Skeletal muscle tissue (tissue), 4 donors: Measurements from ENCODE around the gene VAMP2. TPM values are rescaled to one million over a fixed set of nuclear protein-coding genes. Genes with fewer than 3 reads are reported as not detected.

Experiments used
- H3K27ac ChIP-seq: one replicate; pipeline ENCODE4 v1.7.0; 2013; ENCODE audit warnings: mild to moderate bottlenecking, low read depth, low read length, inconsistent platforms
- H3K27me3 ChIP-seq, 3 donors: one replicate each; pipeline ENCODE4 v1.7.0; 2013; ENCODE audit warnings: low read length in 3 of 3; ENCODE audit not compliant: control insufficient read depth in 3 of 3, insufficient read depth in 3 of 3
- H3K36me3 ChIP-seq, 3 donors: one replicate each; pipeline ENCODE4 v1.7.0; 2013; ENCODE audit warnings: low read length in 3 of 3; ENCODE audit not compliant: control insufficient read depth in 3 of 3, insufficient read depth in 3 of 3
- H3K4me1 ChIP-seq, 3 donors: one replicate each; pipeline ENCODE4 v1.7.0; 2013; ENCODE audit warnings: low read length in 3 of 3, mild to moderate bottlenecking in 3 of 3; ENCODE audit not compliant: control insufficient read depth in 3 of 3, insufficient read depth in 3 of 3
- H3K4me3 ChIP-seq, 3 donors: one replicate each; pipeline ENCODE4 v1.7.0; 2013; ENCODE audit warnings: low read length in 3 of 3
- H3K9ac ChIP-seq, 3 donors: one replicate each; pipeline ENCODE4 v1.7.0; 2013; ENCODE audit warnings: low read length in 3 of 3, mild to moderate bottlenecking in 3 of 3, moderate library complexity in 2 of 3, low read depth in 1 of 3
- H3K9me3 ChIP-seq, 3 donors: one replicate each; pipeline ENCODE4 v1.7.0; 2013; ENCODE audit warnings: low read length in 3 of 3; ENCODE audit not compliant: control insufficient read depth in 3 of 3
- total RNA-seq: library from RNA; depleted of rRNA; stranded (reverse); fragments of >200 nt; gene quantifications from one replicate; pipeline ENCODE4 v1.2.3, GENCODE V29; 2014
- donor health status: Osteomylitis.

VAMP2 gene
- total RNA-seq, 1 donor from 2014 or later, result 8.4 TPM

DNA sequence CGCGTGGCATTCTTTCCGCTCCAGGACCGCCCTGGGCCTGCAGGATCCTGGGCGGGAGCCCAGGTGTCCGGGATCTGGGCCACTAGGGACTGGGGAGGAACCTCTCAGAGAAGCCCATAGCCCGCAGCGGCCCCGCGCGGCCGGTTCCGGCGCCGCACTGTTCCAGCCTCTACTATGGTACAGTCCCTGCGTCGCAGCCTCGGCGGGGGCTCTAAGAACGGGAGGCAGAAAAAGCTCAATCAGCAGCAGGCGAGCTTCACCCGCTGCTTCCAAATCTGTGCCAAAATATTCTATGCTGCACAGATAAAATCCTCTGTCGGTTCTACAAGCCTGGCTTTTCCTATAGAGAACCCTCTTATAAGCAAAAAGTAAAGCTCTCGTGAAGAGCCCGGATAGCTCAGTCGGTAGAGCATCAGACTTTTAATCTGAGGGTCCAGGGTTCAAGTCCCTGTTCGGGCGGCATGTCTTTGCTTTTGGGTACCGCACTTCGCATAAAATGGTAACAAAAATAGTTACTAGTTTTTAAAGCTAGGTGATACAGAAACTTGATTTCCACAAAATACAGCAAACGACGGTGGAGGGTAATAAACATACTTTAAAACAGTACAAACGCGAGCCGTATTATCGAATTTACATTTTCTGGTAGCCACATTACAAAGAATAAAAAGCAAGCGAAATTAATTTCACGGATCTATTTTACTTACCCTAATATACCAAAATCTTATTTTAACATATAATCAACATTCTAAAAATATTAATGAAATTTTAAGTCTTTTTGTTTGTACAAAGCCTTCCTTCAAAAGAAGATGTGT, 43.8 kb downstream of the VAMP2 start:
- Histone ChIP-seq H3K4me1 (peaks cover 42 to 52% (median 47%) of the 10 kb centered on the region in 3 donors), H3K9me3 (no peaks in the 10 kb centered on the region), H3K4me3 (peak overlapping the region; percentile 78 to 87 (median 80)), H3K36me3 (no peaks in the 10 kb centered on the region), H3K27me3 (peaks cover 32 to 58% (median 37%) of the 10 kb centered on the region in 3 donors), H3K9ac (peak overlapping the region; percentile 71 to 79 (median 75)), H3K27ac (peak overlapping the region; percentile 55)

DNA sequence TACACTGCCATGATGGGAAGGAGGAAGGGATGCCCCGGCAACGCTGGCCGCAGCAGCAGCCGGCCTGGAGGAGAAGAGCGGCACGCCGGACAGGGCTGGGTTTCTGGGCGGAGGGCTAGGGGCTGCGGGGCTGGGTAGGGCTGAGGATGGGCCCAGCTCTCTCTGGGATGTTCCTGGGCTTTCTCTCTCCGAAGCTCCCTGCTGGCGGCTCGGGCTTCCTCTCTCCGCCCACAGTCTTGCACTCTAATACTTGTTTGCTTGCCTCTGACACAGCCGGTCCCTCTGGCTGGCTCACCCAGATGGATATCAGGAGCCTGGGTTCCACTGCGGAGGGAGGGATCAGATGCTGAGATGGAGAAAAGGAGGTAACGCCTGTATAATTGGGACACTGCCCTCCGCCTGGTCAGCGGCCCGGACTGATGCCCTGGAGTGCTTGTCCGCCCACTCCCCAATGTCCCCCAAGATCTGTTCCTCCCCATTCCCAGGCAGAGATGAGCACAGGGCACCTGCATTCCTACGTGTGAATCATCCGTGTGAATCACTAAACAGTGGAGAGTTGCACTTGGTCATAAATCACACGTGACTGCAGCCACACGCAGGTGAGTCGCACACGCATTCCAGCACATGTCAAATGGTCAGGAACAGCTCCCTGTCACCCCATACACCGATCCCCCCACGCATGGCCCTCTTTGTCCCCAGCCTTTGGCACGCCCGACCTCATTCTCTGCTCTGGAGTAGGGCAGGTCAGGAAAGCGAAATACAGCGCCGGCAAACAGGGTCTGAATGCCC, 44.6 kb downstream of the VAMP2 start, which contains the start of gene ALOXE3:
ALOXE3 (minus strand) TSS at position 535 of the 789 bp plus-strand sequence; CDS start at position 11, 524 bp downstream.
- Histone ChIP-seq H3K9ac (peak within 1 kb of the TSS; percentile 71 to 79 (median 75)), H3K27ac (peak within 1 kb of the TSS; percentile 55), H3K4me1 (peaks cover 34 to 44% (median 39%) of the 10 kb centered on the region in 3 donors), H3K36me3 (no peaks in the 10 kb centered on the region), H3K4me3 (peak within 1 kb of the TSS; percentile 78 to 87 (median 80)), H3K27me3 (peaks cover 34 to 52% (median 38%) of the 10 kb centered on the region in 3 donors), H3K9me3 (no peaks in the 10 kb centered on the region)

DNA sequence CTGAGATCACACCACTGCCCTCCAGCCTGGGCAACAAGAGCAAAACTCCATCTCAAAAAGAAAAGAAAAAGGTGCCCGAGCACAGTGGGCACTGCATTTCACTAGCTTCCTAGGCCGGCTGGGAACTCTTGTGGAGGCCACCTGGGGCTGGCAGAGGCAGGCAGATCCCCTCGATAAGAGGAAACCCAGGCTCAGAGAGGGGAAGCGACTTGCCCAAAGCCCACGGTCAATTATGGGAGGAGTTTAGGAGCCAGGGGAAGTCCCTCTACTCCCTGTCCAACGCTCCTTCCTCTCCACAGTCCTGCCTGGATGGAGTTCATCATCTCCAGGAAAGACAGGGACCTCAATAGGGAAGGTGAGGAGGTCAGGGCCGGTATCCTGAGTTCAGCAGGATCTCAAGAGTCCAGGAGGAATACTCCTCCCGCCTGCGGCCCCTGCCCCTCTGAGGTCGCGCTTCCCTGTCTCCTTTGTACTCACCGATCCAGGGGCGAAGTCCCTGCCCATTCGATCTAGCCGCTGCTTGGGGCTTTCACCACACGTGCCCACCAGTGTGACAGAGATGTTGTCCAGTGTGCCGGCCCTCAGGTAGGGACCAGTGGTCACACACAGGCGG, 45.3 kb downstream of the VAMP2 start:
- Histone ChIP-seq H3K9ac (peak overlapping the region in 2 of 3 donors; percentile 71 to 79), H3K27me3 (peaks cover 34 to 52% (median 37%) of the 10 kb centered on the region in 3 donors)

DNA sequence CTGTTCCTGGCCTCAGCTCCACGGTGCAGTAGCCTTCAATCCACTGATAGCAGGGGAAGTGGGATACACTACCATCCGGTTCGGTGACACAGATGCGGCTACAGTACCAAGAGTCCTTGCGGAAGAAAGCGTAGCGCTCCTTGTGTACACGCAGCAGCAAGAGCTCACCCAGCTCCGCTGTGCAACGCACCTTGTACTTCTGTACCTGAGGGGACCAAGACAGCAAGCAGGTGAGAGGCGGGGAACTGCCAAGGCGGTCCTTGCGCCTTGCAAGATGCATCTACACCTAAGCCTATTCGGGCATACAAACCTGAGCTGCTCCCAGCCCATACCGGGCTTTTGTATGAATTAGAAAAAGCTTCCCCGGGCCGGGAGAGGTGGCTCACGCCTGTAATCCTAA, 46.0 kb downstream of the VAMP2 start:
- no peak overlapping the region for H3K4me3 ChIP-seq
- H3K27ac ChIP-seq, result no peak overlapping the region
- peaks cover 24 to 32% (median 26%) of the 10 kb centered on the region in 3 donors for H3K4me1 ChIP-seq
- H3K27me3 ChIP-seq, result peaks cover 38 to 57% (median 44%) of the 10 kb centered on the region in 3 donors
- H3K9me3 ChIP-seq, result no peaks in the 10 kb centered on the region
- H3K36me3 ChIP-seq, result no peaks in the 10 kb centered on the region
- no peak overlapping the region for H3K9ac ChIP-seq

More for the DNA sequence above, 45.3 kb downstream of the VAMP2 start:
- peak overlapping the region; percentile 29 to 87 (median 80) for H3K4me3 ChIP-seq
- H3K36me3 ChIP-seq, result no peaks in the 10 kb centered on the region
- no peak overlapping the region for H3K27ac ChIP-seq
- H3K4me1 ChIP-seq, result peaks cover 27 to 37% (median 32%) of the 10 kb centered on the region in 3 donors
- no peaks in the 10 kb centered on the region for H3K9me3 ChIP-seq

DNA sequence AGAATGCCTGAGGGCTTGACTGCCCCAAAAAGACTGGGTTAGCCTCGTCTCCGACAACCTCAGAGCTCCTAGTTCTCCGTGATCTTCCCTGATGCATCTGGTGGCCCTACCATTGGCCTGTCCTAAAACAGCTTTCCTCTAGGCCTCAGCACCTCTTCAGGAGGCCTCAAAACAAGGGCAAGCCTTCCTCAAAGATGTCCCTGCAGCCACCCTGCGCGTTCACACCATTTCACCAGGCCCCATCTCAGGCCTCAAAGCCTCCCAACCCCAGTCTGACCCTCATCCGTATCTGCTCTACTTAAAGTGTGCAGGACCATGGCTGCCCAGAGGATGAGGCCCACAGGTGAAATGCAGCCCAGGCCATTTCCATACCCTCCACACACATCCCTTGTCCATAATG, 51.8 kb downstream of the VAMP2 start:
- H3K27me3 ChIP-seq, result peaks cover 59 to 69% (median 63%) of the 10 kb centered on the region in 3 donors
- peaks cover 6 to 7% (median 6%) of the 10 kb centered on the region in 3 donors for H3K4me1 ChIP-seq
- H3K36me3 ChIP-seq, result no peaks in the 10 kb centered on the region
- no peaks in the 10 kb centered on the region for H3K9me3 ChIP-seq
- no peak overlapping the region for H3K4me3 ChIP-seq
- H3K27ac ChIP-seq, result no peak overlapping the region
- H3K9ac ChIP-seq, result no peak overlapping the region

DNA sequence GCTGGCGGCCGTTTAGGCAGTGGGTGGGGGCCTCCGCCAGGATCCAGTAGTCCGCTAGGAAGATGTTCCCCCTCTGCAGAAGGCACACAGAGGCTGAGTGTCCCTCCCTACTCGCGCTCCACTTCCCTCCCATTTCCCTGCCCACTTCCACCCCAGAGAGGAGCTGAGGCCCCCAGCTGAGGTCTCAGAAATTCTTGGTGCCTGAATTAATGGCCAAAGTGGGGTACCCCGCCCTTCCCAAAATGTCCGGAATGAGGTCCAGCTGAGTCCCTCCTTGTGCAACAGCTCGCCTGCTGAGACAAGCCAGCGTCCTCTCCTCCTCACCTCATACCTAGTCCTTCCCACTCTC, 52.3 kb downstream of the VAMP2 start:
- peaks cover 6 to 7% (median 6%) of the 10 kb centered on the region in 3 donors for H3K4me1 ChIP-seq
- H3K4me3 ChIP-seq, result no peak overlapping the region
- peaks cover 55 to 65% (median 60%) of the 10 kb centered on the region in 3 donors for H3K27me3 ChIP-seq
- H3K36me3 ChIP-seq, result no peaks in the 10 kb centered on the region
- no peaks in the 10 kb centered on the region for H3K9me3 ChIP-seq
- no peak overlapping the region for H3K9ac ChIP-seq
- H3K27ac ChIP-seq, result no peak overlapping the region

DNA sequence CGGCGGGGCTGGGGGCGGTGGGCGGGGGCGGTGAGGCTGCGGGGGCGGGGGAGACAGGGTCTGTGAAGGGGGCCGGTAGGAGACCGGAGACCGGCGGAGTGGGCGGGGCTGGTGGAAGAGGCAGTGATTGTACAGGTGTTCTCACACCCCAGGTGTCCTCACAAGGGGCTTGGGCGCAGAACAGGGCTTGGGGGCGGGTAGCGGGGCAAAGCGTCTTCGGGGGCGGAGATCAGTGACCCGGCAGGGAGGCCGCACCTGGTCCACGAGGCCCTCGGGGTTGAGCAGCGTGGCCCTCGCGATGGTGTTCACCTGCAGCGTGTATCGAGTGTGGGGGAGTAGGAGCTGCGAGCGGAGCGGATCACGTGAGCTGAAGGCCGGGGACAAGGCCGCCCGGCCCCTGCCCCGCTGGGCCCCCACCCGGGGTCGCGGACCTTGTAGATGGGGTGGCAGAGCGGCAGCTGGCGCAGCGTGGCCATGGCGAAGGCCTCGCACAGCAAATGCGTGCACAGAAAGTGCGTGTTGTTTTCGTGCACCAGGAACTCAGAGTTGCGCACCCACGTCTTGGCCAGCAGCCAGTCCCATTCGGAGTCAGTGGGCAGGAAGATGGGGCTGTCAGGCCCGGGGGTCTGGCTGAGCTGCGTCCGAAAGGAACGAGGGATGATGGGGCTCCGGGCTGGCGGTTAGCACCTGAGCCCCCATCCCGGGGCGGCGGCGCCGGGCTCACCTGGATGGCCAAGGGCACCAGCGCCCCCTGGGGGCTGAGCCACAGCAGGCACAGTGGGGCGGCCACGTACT, 52.9 kb downstream of the VAMP2 start:
- Histone ChIP-seq H3K4me3 (no peak overlapping the region), H3K27me3 (peaks cover 55 to 61% (median 55%) of the 10 kb centered on the region in 3 donors), H3K4me1 (peaks cover 6 to 7% (median 6%) of the 10 kb centered on the region in 3 donors), H3K27ac (no peak overlapping the region), H3K36me3 (no peaks in the 10 kb centered on the region), H3K9me3 (no peaks in the 10 kb centered on the region), H3K9ac (no peak overlapping the region)
